ENCODE measurements around the gene ATXN7L3.
A peak's percentile ranks its signal among the peaks of the same experiment; 100 is the strongest.

Gene ATXN7L3

GRCh38 chr17:44223541-44224071 is 23.9 kb upstream of the ATXN7L3 start:
- H3K4me1 ChIP-seq (ENCODE audit: control insufficient read depth, insufficient read depth, low read length) = peaks cover 11% of the 10 kb centered on the region
- ChIA-PET POLR2A (interaction anchor here (1.3 to 2.2 kb wide), 2 partner anchors 11 to 20 kb away, joined by 3 to 5 read pairs; no protein-coding TSS in a partner anchor), CTCF (interaction anchor here (0.6 to 0.7 kb wide), 4 partner anchors 8 to 81 kb away, joined by 3 to 6 read pairs (median 4); no protein-coding TSS in a partner anchor)
- TF ChIP-seq ZBTB8A (tag by site-specific recombination; IDR thresholded peaks at IDR 0.05) (0 out of 2 replicates have a peak, but pooled peaks have one; percentile 19), ZNF558 (tag by site-specific recombination; IDR thresholded peaks at IDR 0.05) (no peak)
- H3K9me3 ChIP-seq (ENCODE audit: control insufficient read depth, insufficient read depth, low read depth, low read length) = no peaks in the 10 kb centered on the region
- no peaks in the 10 kb centered on the region; a peak in 1 of 3 replicates for H3K36me3 ChIP-seq (ENCODE audit: control insufficient read depth in 2 of 2, insufficient read depth in 1 of 2, low read length in 2 of 2)
- H3K4me3 ChIP-seq (ENCODE audit: low read depth, low read length) = no peak overlapping the region
- no peak overlapping the region for H3K27ac ChIP-seq (ENCODE audit: extremely low read depth, low read depth, low read length)

DNA sequence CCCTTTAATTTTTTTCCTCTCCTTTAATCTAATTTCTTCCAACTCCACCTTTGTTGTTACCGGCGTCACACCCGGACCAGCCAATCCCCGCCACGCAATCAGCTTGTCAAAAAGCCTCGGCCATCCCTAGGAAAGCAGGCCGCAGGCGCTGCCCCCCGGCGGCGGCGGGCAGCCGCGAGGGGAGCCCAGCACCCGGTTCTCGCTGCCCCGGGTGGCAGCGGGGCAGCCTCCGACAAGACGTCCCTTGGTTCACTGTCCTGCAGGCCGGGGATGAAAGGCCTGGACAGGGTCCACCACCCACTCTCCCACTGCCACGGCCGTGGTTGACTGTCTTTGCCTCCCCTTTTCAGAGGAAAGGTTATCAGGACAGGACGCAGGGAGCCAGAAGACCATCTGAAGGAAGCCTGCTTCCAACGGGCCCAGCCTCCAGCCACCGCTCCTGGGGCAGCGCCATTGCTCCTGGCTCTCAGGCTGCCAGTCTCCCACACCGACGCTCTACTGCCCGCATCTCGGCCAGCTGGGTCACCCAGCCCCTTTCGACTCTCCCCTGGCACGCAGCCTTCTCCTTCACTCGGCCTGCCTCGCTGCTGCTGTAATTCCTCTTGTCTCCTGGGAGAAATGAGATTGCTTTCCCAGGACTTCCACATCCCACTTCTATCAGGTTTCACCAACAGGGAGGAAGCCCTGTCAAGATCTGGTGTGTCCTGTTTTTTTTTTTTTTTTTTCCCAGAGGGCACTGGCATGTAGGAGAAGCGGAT is 22.6 kb upstream of the ATXN7L3 start:
- Histone ChIP-seq H3K36me3 (ENCODE audit: control insufficient read depth in 2 of 2, insufficient read depth in 1 of 2, low read length in 2 of 2) (peaks cover 0 to 1% of the 10 kb centered on the region in 2 experiments; a peak in 2 of 3 replicates), H3K4me1 (ENCODE audit: control insufficient read depth, insufficient read depth, low read length) (peaks cover 11% of the 10 kb centered on the region), H3K27ac (ENCODE audit: extremely low read depth, low read depth, low read length) (peak overlapping the region; percentile 100), H3K9me3 (ENCODE audit: control insufficient read depth, insufficient read depth, low read depth, low read length) (no peaks in the 10 kb centered on the region), H3K4me3 (ENCODE audit: low read depth, low read length) (peak overlapping the region; percentile 79)
- POLR2A ChIA-PET = interaction anchor here (0.7 to 3.4 kb wide), 27 partner anchors 8 to 385 kb away, joined by 3 to 38 read pairs (median 7); partner anchors contain the start of genes ATXN7L3, FAM171A2, FZD2 and SLC25A39
- CTCF ChIA-PET = interaction anchor here (0.6 to 1.9 kb wide), 12 partner anchors 9 to 469 kb away, joined by 3 to 10 read pairs (median 4); no protein-coding TSS in a partner anchor
- TF ChIP-seq KLF8 (tag by site-specific recombination; IDR thresholded peaks at IDR 0.05) (peak; percentile 15; the same call in 1 of the 2 replicates), ZBTB44 (tag by site-specific recombination; IDR thresholded peaks at IDR 0.05) (no peak), GLI4 (tag by site-specific recombination; IDR thresholded peaks at IDR 0.05) (no peak), ZNF202 (tag by site-specific recombination; IDR thresholded peaks at IDR 0.05; ENCODE audit: borderline replicate concordance) (no peak), BCL11A (tag by site-specific recombination; IDR thresholded peaks at IDR 0.05; ENCODE audit: low read depth) (peak; percentile 54; the same call in 1 of the 2 replicates), YY1 (tag by site-specific recombination; IDR thresholded peaks at IDR 0.05) (peak; percentile 36; the same call in 1 of the 2 replicates), PRDM1 (tag by site-specific recombination; IDR thresholded peaks at IDR 0.05) (peak; percentile 96), WT1 (tag by site-specific recombination; IDR thresholded peaks at IDR 0.05) (0 out of 2 replicates have a peak, but pooled peaks have one; percentile 50), SP3 (tag by site-specific recombination; IDR thresholded peaks at IDR 0.05) (0 out of 2 replicates have a peak, but pooled peaks have one; percentile 9), ZNF660 (tag by site-specific recombination; IDR thresholded peaks at IDR 0.05) (0 out of 2 replicates have a peak, but pooled peaks have one; percentile 44), ZNF18 (tag by site-specific recombination; IDR thresholded peaks at IDR 0.05) (peak; percentile 30; the same call in 1 of the 2 replicates), ZFP69B (tag by site-specific recombination; IDR thresholded peaks at IDR 0.05) (peak; percentile 16), ZNF639 (tag by site-specific recombination; IDR thresholded peaks at IDR 0.05) (0 out of 2 replicates have a peak, but pooled peaks have one; percentile 48), HIC1 (tag by site-specific recombination; IDR thresholded peaks at IDR 0.05) (peak; percentile 85), ZNF501 (tag by site-specific recombination; IDR thresholded peaks at IDR 0.05) (peak; percentile 65; the same call in 1 of the 2 replicates), KLF9 (tag by site-specific recombination; IDR thresholded peaks at IDR 0.05; ENCODE audit: low read depth) (peak; percentile 27; the same call in 1 of the 2 replicates), ZBTB10 (tag by site-specific recombination; IDR thresholded peaks at IDR 0.05) (peak; percentile 32)
- TF ChIP-seq, protein P1, sequence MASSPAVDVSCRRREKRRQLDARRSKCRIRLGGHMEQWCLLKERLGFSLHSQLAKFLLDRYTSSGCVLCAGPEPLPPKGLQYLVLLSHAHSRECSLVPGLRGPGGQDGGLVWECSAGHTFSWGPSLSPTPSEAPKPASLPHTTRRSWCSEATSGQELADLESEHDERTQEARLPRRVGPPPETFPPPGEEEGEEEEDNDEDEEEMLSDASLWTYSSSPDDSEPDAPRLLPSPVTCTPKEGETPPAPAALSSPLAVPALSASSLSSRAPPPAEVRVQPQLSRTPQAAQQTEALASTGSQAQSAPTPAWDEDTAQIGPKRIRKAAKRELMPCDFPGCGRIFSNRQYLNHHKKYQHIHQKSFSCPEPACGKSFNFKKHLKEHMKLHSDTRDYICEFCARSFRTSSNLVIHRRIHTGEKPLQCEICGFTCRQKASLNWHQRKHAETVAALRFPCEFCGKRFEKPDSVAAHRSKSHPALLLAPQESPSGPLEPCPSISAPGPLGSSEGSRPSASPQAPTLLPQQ (tag by site-specific recombination; IDR thresholded peaks at IDR 0.05) = peak; percentile 69
